ENCODE measurements around the gene GAD1.

GAD1 gene

GRCh38 chr2:170818036-170818751 lies 1.5 kb downstream of the GAD1 start:
- DNase-seq (ENCODE audit: low spot score) = no peak

- DNase-seq (ENCODE audit: low spot score) = no peak
Measured at GRCh38 chr2:170818752-170819470, 2.2 kb downstream of the GAD1 start.

- no peak for DNase-seq (ENCODE audit: low spot score)
Measured at GRCh38 chr2:170819680-170820664, 3.3 kb downstream of the GAD1 start.

- DNase-seq (ENCODE audit: low spot score) = peak; percentile 45
Measured at GRCh38 chr2:170820757-170821530, 4.3 kb downstream of the GAD1 start.

DNA sequence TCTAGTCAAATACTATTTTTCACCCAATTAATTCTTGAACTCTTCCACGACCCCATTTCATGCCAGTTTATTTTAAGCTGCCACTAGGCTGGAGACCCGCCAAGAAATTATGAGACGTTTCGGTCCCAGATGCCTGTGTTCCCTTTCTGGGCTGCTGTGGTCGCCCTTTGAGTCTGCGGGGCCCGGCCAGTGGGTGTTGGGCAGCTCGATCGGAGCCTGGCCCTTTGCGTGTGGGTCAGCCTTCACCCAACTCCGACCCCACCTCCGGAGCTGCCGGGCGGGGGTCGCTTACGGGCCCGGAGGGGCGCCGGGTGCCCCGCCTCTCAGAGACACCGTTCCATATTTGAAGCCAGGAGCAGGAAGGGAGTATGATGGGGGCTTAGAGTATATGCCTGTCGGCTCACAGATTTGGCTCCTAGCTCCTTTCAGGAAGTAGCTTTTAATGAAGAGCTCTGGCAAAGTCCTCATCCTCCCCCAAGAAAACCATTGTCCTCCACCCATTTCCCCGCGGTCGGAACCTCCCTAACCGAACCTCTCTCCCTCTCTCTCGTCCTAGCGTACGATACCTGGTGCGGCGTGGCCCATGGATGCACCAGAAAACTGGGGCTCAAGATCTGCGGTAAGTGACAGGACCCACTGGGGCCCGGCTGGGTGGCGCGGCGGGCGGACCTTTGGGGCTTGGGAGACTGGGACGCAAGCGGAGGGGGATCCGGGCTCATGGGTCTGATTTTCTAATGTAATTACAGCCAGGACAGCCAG lies 5.0 kb downstream of the GAD1 start:
- no peak for DNase-seq (ENCODE audit: low spot score)

DNA sequence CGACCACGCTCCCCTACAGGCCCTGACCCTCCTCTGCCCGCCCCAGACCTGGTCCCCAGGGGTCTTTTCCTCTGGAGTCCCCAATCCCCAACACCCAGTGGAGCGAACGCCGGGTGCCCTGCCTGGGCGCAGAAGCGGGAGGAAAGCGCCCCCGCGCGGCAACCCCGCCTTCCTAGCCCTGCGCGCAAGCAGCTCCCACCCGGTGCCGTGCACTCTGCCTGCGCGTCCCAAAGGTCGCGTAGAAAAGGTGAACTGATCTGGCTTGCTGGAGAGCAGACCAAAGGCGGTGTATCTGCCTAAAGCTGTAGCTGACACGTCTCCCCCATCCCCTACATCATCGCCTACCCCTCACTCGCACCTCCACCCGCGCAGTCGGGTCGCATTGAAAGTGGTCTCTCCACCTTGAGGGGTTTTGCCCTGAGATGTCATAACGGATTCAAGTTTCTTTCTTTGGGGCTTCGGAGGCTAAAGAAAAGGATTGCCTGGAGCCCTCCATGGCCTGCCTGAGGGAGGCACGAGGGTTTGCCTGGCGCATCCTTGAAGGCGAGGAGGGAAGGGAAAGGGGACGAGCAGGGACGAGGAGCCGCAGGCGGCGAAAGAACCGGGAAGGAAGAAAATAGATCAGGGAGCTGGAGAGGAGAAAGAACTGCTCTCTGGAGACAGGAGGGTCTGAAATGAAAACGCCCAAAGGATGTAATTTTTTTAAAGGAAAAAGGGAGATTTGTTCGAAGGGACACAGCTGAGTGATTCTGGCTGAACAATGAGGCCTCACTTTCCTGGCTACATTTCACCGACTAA lies 5.8 kb downstream of the GAD1 start:
- DNase-seq (ENCODE audit: low spot score) = no peak

DNA sequence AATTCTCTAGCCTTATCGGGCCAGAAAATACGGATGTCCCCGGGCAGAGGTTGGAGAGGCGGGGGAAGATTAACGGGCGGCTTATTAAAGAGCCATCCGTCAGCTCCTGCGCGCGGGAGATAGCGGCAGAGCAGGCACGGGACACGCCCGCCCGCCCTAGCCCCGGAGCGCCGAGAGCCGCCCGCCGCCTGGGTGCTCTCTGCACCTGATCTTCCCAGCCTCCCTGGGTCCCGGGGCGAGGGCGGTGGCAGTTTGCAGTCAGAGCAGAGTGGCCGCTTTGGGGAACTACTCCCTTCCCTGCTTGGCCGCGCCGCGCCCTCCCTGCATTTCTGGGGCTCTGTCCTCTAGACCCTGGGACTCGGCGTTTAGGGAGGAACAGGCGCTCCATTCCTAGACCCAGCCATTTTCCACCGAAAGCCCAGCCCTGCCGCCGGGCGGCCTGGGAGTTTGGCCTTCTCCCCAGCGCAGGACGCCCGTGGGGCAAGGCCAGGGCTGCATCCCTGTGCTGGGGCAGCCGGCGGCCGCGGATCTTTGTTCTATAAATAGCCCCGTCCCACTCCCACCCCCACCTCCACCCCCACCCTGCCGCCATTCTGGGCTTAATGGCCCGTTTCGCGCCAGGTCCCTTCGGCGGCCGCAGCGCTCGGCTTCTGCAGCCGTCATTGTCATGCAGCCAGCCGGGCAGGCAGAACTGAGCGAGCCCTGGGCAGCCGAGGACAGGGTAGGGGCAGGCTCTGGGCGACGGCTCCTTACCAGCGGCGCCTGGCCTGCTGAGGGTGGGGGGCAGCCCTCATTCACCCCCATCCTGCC lies 6.6 kb downstream of the GAD1 start:
- no peak for DNase-seq (ENCODE audit: low spot score)

DNA sequence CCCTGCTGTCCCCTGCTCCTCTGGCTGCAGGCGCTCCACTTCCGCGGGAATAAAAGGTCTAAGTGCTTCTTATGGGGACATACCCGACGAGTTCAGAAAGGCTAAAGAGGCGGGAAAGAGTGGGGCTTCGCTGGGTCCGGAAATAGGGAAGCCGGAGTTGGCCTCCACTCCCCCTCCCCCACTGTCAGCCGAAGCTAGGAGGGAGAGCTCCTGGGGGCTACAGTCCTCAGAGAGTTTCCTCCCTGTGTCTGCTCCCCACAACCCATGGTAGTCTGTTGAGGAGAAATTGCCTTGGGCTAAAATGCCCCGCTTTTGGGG lies 7.2 kb downstream of the GAD1 start:
- DNase-seq (ENCODE audit: low spot score) = no peak

DNA sequence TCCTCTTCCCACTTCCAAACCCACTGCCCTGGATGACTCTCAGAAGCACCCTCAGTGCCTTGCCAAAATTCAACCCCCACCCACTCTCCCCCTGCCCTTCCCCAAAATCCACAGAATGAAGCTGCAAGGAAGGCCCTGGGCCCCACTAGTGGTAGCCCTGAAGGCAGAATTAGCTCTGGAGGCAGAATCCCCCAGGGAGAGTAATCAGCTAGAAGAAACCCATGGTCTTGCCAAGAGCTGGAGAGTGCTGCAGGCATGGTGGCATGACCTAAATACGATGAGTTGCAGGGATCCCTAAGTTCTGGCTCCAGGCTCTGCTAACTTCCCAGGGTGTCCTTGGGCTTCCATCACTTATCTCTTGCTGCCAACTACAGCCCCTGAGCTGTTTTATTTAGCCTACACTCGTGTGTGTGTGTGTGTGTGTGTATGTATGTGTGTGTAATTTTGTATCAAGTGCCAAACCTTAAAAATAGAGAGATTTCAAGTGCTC lies 7.9 kb downstream of the GAD1 start:
- DNase-seq (ENCODE audit: low spot score) = no peak

- DNase-seq (ENCODE audit: low spot score) = peak; percentile 19
Measured at GRCh38 chr2:170827841-170828532, 11.3 kb downstream of the GAD1 start.

DNA sequence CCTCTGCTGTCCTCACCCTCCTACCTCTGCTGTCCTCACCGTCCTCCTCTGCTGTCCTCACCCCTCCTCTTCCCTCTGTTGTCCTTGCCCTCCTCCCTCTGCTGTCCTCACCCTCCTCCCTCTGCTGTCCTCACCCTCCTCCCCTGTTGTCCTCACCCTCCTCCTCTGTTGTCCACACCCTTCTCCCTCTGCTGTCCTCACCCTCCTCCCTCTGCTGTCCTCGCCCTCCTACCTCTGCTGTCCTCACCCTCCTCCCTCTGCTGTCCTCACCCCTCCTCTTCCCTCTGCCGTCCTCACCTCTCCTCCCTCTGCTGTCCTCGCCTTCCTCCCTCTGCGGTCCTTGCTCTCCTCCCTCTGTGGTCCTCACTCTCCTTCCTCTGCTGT lies 11.8 kb downstream of the GAD1 start:
- no peak for DNase-seq (ENCODE audit: low spot score)

DNA sequence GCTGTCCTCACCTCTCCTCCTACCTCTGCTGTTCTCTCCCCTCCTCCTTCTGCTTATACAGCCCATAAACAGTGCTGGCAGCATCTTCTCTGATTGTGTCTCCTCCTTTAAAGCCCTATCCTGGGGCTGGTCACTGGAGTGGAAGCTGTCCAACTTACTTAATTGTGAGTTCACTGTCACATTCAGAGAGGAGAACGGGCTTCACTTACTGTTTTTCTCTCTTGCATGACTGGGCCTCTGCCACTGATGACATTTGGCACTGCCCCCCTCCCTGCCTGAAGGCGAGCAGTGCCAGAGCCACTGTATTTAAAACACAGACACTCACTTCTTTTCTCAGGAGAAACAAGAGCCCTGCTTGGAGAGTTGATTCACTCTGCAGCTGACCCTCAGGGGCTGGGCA lies 12.3 kb downstream of the GAD1 start:
- no peak for DNase-seq (ENCODE audit: low spot score)

DNA sequence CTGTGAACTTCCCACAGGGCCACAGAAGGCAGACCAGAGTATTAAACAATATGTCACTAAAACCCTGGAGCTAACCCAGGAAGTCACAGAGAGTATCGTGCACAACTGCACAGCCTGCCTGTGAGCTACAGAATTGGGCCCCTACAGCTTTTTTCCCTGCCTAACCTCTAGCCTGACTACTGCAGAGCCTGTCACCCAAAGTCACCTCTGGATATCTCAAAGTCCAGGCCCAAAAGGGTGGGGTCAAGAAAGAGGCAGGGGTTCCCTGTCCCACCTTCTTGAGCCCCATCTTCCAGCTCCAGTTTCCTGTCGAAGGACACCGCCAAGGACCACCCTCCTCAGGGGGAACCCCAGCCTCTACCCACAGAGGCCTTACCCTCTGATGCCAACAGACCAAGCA lies 13.5 kb downstream of the GAD1 start:
- no peak for DNase-seq (ENCODE audit: low spot score)

DNA sequence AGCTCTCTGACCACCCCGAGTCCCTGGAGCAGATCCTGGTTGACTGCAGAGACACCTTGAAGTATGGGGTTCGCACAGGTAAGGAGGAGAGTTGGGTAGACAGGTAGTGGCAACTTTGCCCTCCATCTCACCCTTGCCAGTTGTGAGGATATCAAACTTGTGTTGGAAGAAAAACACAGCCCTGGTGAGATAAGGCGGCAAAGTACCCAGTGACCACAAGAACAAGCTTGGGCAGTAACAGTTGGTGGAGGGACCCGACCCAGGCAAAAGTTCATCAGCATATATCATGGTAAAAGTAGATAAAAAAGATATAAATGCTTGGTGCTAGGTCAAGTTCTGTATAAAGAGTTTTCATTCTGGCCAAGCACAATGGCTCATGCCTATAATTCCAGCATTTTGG lies 14.4 kb downstream of the GAD1 start:
- no peak for DNase-seq (ENCODE audit: low spot score)

DNA sequence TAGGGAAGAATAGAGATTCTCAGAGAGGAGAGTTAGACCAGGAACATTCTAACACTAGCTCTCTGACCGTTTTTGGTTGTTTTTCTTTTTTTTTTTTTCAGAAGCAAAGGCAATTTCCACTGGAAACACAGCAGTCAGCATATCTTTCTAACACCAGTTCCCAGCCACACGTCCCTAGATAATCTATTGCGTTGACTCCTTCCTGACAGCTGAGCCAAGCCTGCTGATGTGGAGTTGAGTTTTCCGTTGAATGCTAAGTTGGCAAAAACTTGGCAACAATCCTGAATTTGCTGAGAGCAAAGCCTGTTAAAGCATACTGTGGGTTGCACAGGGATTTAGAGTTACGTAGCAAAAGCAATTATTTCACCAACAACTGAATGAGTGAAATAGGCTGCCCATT lies 19.3 kb downstream of the GAD1 start:
- DNase-seq (ENCODE audit: low spot score) = no peak

DNA sequence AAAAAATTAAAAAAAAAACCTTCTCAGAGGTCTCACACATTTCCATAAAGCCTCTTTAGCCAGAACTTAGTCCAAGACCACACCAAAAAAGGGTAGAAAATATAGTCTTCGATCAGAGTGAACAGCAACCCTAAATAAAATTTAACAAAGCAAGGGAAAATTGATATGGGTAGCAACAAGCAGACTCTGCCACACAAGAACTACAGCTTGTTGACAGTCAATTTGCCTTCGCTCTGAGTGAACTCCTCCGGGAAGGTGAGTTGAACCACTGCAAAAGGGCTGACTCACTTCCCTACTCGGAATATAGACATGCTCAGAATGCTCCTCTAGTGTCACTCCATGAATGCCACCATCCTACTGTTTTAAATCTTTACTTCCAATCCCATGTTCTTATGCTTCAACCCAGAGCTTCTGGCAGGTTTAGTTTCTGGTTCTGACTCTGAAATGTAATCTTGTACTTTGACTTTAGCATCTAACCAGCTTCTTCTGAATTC lies 24.1 kb downstream of the GAD1 start:
- no peak for DNase-seq (ENCODE audit: low spot score)

- no peak for DNase-seq (ENCODE audit: low spot score)
Measured at GRCh38 chr2:170842785-170843184, 26.1 kb downstream of the GAD1 start.

DNA sequence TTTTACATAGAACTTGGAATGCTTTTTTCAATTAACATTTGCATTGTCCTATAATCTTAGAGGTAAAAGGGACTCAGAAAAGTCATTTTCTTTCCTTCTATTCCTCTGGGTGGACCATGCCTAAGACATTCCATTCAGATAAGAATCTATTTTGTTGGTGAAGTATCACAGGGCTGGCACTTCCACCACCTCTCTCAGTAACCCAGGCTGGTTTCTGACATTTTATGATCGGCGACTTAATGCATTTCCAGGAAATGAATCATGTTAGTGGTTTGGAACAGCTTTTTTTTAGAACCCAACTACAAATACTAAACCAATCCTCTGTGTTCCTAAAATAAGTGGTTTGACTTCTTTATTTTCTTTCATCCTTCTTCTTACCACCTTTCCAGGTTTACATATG lies 27.0 kb downstream of the GAD1 start:
- no peak for DNase-seq (ENCODE audit: low spot score)

GRCh38 chr2:170845343-170845742 lies 28.7 kb downstream of the GAD1 start:
- peak; percentile 44 for DNase-seq (ENCODE audit: low spot score)

Data from NAMALWA (cell line).